Gastroesophageal sphincter (tissue), 3 donors: Measurements from ENCODE around the gene CHKA.

Experiments
- CTCF ChIP-seq, 4 experiments: fragments of 200-600 bp in 2 of 4; fragments of 450-650 bp in 2 of 4; sonication (generic) in 1 of 4; IDR thresholded peaks; one replicate each; pipeline ENCODE4 v1.5.1; 2017 to 2019; ENCODE audit warnings: antibody characterized with exemption in 4 of 4, mild to moderate bottlenecking in 2 of 4, moderate library complexity in 2 of 4
- POLR2A ChIP-seq, 2 donors: fragments of 450-650 bp; IDR thresholded peaks; one replicate each; pipeline ENCODE4 v1.6.1; 2017; ENCODE audit warnings: antibody characterized with exemption in 2 of 2, mild to moderate bottlenecking in 2 of 2, moderate library complexity in 1 of 2
- POLR2AphosphoS5 ChIP-seq: sonication (generic); formaldehyde crosslinking; IDR thresholded peaks from one replicate; pipeline ENCODE4 v1.6.1; 2017; ENCODE audit warnings: antibody characterized with exemption

DNA sequence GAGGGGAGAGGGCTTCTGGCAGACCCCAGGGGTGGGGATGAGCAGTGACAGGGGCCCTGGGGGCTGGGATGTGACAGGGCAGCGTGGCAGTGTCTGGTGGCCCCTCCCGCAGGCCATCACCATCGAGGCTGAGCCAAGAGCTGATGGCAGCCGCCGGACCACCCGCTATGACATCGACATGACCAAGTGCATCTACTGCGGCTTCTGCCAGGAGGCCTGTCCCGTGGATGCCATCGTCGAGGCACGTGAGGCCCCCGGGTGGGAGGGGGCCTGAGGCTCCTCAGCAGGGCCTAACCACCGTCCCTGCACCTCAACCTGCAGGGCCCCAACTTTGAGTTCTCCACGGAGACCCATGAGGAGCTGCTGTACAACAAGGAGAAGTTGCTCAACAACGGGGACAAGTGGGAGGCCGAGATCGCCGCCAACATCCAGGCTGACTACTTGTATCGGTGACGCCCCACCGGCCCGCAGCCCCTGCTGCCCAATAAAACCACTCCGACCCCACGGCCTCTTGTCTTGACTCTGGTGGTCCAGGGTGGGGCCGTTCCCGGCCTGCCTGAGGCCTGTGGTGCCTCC lies 85.0 kb downstream of the CHKA start:
- TF ChIP-seq CTCF (IDR thresholded peaks at IDR 0.05) (no peak), POLR2A (IDR thresholded peaks at IDR 0.05) (no peak), POLR2AphosphoS5 (no peak)
